ENCODE data around the gene SLC16A3. TPM values are rescaled to one million over a fixed set of nuclear protein-coding genes. Genes with fewer than 3 reads are reported as not detected.

The SLC16A3 gene
- total RNA-seq, 1 donor from 2014 or later: 29.8 TPM

GRCh38 chr17:82229698-82230608 is 1.1 kb downstream of the SLC16A3 start:
- Mint-ChIP-seq H3K4me3 (peak overlapping the region; percentile 77), H3K9me3 (no peaks in the 10 kb centered on the region), H3K27me3 (peaks cover 9% of the 10 kb centered on the region), H3K36me3 (no peaks in the 10 kb centered on the region), H3K27ac (peak overlapping the region; percentile 58), H3K4me1 (ENCODE audit: unreplicated experiment) (peaks cover 4% of the 10 kb centered on the region)
- TF ChIP-seq, protein P1, sequence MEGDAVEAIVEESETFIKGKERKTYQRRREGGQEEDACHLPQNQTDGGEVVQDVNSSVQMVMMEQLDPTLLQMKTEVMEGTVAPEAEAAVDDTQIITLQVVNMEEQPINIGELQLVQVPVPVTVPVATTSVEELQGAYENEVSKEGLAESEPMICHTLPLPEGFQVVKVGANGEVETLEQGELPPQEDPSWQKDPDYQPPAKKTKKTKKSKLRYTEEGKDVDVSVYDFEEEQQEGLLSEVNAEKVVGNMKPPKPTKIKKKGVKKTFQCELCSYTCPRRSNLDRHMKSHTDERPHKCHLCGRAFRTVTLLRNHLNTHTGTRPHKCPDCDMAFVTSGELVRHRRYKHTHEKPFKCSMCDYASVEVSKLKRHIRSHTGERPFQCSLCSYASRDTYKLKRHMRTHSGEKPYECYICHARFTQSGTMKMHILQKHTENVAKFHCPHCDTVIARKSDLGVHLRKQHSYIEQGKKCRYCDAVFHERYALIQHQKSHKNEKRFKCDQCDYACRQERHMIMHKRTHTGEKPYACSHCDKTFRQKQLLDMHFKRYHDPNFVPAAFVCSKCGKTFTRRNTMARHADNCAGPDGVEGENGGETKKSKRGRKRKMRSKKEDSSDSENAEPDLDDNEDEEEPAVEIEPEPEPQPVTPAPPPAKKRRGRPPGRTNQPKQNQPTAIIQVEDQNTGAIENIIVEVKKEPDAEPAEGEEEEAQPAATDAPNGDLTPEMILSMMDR (conservative IDR thresholded peaks at IDR 0.05): no peak
- no peak for DNase-seq (ENCODE audit: extremely low spot score, unreplicated experiment)

DNA sequence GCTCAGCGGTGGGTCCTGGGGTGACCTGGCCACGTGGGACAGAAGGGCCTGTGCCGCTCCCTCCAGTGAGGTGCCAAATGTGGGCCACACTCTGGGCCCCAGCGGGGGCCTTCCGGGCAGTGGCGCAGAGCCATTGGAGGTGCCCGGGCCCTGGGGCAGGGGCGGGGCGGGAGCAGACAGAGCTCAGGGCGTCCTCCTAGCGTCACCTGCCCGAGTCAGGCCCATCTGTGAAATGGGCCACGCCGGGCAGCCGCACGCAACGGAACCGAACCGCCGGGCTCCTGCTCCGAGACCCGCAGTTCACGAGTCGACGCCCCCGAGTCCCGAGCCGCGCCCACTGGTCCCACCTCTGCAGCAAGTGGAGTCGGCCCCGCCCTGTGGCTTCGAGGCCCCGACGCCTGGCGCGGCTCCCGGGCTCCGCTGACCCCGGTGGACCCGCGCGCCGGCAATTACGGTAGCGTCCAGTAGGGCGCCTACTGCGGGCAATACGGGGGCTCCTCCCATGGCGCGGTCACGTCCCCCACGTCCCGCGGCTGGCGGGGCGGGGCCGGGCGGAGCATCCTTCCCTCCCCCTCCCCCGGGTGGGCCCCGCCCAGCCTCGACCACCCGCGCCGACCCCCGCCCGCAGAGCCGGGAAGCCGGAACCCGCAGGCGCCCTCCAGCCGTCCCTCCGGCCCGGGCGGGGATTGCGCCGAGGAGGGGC is 1.9 kb downstream of the SLC16A3 start:
- Mint-ChIP-seq H3K4me3 (no peak overlapping the region), H3K4me1 (ENCODE audit: unreplicated experiment) (peaks cover 6% of the 10 kb centered on the region), H3K27me3 (peaks cover 9% of the 10 kb centered on the region), H3K9me3 (no peaks in the 10 kb centered on the region), H3K36me3 (no peaks in the 10 kb centered on the region), H3K27ac (no peak overlapping the region)
- DNase-seq (ENCODE audit: extremely low spot score, unreplicated experiment): no peak
- TF ChIP-seq, protein P1 (conservative IDR thresholded peaks at IDR 0.05): peak; percentile 73

DNA sequence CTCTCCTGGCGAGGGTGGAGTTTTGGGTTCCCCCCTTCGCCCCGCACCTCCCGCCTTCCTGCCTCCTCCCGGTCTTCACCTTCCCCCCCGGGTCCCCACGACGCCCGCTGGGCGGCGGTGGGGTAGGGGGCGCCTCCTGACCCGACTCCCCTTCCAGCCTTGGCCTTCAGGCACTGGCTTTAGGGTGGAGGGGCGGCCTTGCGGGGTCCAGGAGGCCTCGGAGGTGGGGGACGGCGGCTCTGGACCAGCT is 2.4 kb downstream of the SLC16A3 start:
- Mint-ChIP-seq H3K9me3 (no peaks in the 10 kb centered on the region), H3K36me3 (no peaks in the 10 kb centered on the region), H3K27ac (no peak overlapping the region), H3K4me3 (no peak overlapping the region), H3K4me1 (ENCODE audit: unreplicated experiment) (peaks cover 6% of the 10 kb centered on the region), H3K27me3 (peaks cover 9% of the 10 kb centered on the region)
- TF ChIP-seq, protein P1 (conservative IDR thresholded peaks at IDR 0.05): peak; percentile 49
- no peak for DNase-seq (ENCODE audit: extremely low spot score, unreplicated experiment)

DNA sequence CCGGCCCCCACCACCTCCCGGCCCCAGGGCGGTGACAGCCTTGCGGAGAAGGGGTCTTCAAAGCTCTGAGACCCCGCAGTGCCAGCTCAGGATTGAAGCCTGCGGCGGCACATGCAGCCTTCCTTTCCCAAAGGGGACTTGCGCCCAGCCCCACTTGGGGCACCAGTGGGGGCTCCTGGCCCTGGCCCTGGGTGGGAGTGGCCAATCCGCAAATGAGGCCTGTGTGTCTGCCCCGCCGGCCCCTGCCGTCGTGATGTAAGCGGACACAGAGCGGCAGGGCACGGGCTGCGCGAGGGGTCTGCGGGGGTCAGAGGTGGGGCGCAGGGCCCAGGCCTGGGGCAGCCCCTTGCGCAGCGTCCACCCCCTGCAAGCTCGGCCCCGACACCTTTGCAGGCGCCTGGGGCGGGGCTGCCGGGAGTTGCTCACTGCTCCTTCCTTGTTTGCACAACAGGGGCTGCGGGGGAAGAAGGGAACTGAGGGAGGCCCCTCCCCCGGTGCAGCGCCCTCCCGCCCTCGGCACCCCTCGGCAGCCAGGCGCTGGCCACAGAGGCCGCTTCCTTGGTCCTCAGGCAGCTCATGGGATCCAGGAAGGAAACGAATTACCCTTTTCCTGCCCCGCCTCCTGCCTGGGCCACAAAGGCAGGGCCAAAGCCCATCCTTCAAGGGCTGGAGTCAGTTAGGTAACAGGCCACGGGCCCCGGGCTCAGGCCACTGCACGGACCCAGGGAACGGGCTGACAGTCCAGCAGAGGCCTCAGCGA is 2.9 kb downstream of the SLC16A3 start:
- H3K27ac Mint-ChIP-seq: no peak overlapping the region

GRCh38 chr17:82232322-82232820 is 3.5 kb downstream of the SLC16A3 start:
- peaks cover 6% of the 10 kb centered on the region for H3K4me1 Mint-ChIP-seq (ENCODE audit: unreplicated experiment)
- H3K36me3 Mint-ChIP-seq: no peaks in the 10 kb centered on the region
- TF ChIP-seq, protein P1 (conservative IDR thresholded peaks at IDR 0.05): no peak
- peaks cover 9% of the 10 kb centered on the region for H3K27me3 Mint-ChIP-seq
- no peak for DNase-seq (ENCODE audit: extremely low spot score, unreplicated experiment)
- no peak overlapping the region for H3K27ac Mint-ChIP-seq
- H3K9me3 Mint-ChIP-seq: no peaks in the 10 kb centered on the region
- H3K4me3 Mint-ChIP-seq: no peak overlapping the region

More for the DNA sequence above, 2.9 kb downstream of the SLC16A3 start:
- peaks cover 9% of the 10 kb centered on the region for H3K27me3 Mint-ChIP-seq
- no peak overlapping the region for H3K4me3 Mint-ChIP-seq
- H3K9me3 Mint-ChIP-seq: no peaks in the 10 kb centered on the region
- TF ChIP-seq, protein P1 (conservative IDR thresholded peaks at IDR 0.05): no peak
- no peak for DNase-seq (ENCODE audit: extremely low spot score, unreplicated experiment)
- H3K36me3 Mint-ChIP-seq: no peaks in the 10 kb centered on the region
- peaks cover 6% of the 10 kb centered on the region for H3K4me1 Mint-ChIP-seq (ENCODE audit: unreplicated experiment)

All from type B pancreatic cell (in vitro differentiated cells).